ENCODE measurements around the gene KLHL33. TPM values are rescaled to one million over a fixed set of nuclear protein-coding genes. Genes with fewer than 3 reads are reported as not detected.

KLHL33 gene
- polyA plus RNA-seq, 2 of the 4 experiments (the other 2 are of a cell fraction), result not detected

DNA sequence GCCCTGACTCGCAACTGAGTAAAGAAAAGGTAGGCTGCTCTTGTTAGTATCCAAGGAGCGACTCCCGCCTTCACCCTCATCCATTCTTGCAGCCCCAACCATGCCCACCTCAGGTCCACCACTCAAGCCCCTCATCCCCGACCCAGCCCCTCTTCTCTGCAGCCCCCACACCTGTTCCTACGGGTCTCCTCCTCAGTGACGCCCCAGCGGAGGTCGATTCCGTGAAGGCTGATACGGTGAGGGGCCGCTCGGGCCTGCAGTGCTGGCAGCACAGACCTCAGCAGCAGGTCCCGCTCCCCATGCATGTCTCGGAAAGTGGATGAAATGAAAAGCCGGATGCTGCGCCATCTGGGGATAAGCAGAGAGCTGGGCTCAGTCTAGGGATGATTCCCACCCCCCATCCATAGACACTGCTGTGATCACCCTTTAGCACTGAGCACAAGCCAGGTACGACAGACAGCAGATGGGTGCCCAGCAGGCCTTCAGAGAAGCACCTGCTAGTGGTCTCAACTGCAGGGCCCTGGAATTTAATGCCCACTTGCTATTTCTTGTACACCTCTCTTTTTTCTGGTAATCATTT is 49.6 kb downstream of the KLHL33 start:
- H3K4me2 ChIP-seq, result no peak overlapping the region
- WGBS (ENCODE audit: missing lambda C conversion rate), result 95% methylated on average over 13 of the region's 17 CpGs
- ATAC-seq (no peak), DNase-seq (ENCODE audit: low read depth in 1 of 2, low spot score in 1 of 2) (no peak), FAIRE-seq (no peak)
- TF ChIP-seq CBX8 (IDR thresholded peaks at IDR 0.05) (no peak), MAZ (IDR thresholded peaks at IDR 0.05; ENCODE audit: borderline replicate concordance, low read depth, low read length) (no peak), POLR2A (IDR thresholded peaks at IDR 0.05; ENCODE audit: low read length) (no peak), SMC3 (IDR thresholded peaks at IDR 0.05) (no peak), NFE2L2 (conservative IDR thresholded peaks at IDR 0.05; ENCODE audit: low read length) (no peak), ZC3H11A (IDR thresholded peaks at IDR 0.05) (no peak), EP300 (IDR thresholded peaks at IDR 0.05) (no peak), ZSCAN20 (CRISPR knock-in tag; IDR thresholded peaks at IDR 0.05) (no peak), FOSB (CRISPR knock-in tag; IDR thresholded peaks at IDR 0.05) (no peak), JUN (IDR thresholded peaks at IDR 0.05) (no peak), NR3C1 (IDR thresholded peaks at IDR 0.05) (no peak), MYC (IDR thresholded peaks at IDR 0.05; ENCODE audit: borderline replicate concordance, low read length) (no peak), HDAC2 (IDR thresholded peaks at IDR 0.05) (no peak), JUNB (IDR thresholded peaks at IDR 0.05) (no peak), ZFP36 (IDR thresholded peaks at IDR 0.05; ENCODE audit: borderline replicate concordance, partially characterized antibody) (no peak)
- TF ChIP-seq, protein P1, sequence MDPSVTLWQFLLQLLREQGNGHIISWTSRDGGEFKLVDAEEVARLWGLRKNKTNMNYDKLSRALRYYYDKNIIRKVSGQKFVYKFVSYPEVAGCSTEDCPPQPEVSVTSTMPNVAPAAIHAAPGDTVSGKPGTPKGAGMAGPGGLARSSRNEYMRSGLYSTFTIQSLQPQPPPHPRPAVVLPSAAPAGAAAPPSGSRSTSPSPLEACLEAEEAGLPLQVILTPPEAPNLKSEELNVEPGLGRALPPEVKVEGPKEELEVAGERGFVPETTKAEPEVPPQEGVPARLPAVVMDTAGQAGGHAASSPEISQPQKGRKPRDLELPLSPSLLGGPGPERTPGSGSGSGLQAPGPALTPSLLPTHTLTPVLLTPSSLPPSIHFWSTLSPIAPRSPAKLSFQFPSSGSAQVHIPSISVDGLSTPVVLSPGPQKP (IDR thresholded peaks at IDR 0.05; ENCODE audit: low read depth, low read length), result no peak
- TF ChIP-seq, protein P2, sequence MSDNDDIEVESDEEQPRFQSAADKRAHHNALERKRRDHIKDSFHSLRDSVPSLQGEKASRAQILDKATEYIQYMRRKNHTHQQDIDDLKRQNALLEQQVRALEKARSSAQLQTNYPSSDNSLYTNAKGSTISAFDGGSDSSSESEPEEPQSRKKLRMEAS (IDR thresholded peaks at IDR 0.05), result no peak
- TF ChIP-seq, protein P3, sequence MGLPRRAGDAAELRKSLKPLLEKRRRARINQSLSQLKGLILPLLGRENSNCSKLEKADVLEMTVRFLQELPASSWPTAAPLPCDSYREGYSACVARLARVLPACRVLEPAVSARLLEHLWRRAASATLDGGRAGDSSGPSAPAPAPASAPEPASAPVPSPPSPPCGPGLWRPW (IDR thresholded peaks at IDR 0.05), result no peak
- TF ChIP-seq, protein P4, sequence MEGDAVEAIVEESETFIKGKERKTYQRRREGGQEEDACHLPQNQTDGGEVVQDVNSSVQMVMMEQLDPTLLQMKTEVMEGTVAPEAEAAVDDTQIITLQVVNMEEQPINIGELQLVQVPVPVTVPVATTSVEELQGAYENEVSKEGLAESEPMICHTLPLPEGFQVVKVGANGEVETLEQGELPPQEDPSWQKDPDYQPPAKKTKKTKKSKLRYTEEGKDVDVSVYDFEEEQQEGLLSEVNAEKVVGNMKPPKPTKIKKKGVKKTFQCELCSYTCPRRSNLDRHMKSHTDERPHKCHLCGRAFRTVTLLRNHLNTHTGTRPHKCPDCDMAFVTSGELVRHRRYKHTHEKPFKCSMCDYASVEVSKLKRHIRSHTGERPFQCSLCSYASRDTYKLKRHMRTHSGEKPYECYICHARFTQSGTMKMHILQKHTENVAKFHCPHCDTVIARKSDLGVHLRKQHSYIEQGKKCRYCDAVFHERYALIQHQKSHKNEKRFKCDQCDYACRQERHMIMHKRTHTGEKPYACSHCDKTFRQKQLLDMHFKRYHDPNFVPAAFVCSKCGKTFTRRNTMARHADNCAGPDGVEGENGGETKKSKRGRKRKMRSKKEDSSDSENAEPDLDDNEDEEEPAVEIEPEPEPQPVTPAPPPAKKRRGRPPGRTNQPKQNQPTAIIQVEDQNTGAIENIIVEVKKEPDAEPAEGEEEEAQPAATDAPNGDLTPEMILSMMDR (IDR thresholded peaks at IDR 0.05), result no peak
- TF ChIP-seq, protein P5, sequence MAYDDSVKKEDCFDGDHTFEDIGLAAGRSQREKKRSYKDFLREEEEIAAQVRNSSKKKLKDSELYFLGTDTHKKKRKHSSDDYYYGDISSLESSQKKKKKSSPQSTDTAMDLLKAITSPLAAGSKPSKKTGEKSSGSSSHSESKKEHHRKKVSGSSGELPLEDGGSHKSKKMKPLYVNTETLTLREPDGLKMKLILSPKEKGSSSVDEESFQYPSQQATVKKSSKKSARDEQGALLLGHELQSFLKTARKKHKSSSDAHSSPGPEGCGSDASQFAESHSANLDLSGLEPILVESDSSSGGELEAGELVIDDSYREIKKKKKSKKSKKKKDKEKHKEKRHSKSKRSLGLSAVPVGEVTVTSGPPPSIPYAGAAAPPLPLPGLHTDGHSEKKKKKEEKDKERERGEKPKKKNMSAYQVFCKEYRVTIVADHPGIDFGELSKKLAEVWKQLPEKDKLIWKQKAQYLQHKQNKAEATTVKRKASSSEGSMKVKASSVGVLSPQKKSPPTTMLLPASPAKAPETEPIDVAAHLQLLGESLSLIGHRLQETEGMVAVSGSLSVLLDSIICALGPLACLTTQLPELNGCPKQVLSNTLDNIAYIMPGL (CRISPR knock-in tag; IDR thresholded peaks at IDR 0.05; ENCODE audit: borderline replicate concordance), result no peak
- no peaks in the 10 kb centered on the region for H3K4me1 ChIP-seq
- no peaks in the 10 kb centered on the region for H3K9me3 ChIP-seq
- no peak overlapping the region for H3K27ac ChIP-seq
- ChIA-PET CTCF (no interaction called here), POLR2A (no interaction called here)
- no peak overlapping the region for H3K4me3 ChIP-seq

DNA sequence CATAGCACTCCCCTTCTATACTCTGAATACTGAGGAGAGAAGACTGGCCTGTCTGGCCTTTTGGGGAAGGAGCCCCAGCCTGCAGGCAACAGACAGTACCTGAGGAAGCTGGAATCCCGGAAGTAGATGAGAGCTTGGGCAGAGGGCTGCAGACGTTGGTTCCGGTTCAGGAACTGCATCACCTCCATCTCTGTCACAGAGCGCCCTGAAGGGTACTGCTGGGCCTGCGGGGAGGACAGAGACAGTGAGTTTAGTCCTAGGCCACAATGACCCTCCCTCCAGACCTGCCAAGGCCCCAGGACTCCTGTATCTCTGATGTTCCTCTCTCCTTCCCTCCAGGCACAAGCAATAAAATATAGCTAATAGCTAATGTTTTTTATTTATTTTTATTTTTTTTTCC is 51.1 kb downstream of the KLHL33 start:
- no peaks in the 10 kb centered on the region for H3K9me3 ChIP-seq
- no peak overlapping the region for H3K4me2 ChIP-seq
- POLR2A ChIA-PET, result no interaction called here
- H3K27ac ChIP-seq, result no peak overlapping the region
- FAIRE-seq (no peak), DNase-seq (ENCODE audit: low read depth in 1 of 2, low spot score in 1 of 2) (no peak), ATAC-seq (no peak)
- CTCF ChIA-PET, result interaction anchor here (0.6 to 1.5 kb wide), 6 partner anchors 9 to 58 kb away, joined by 4 to 6 read pairs (median 4); no protein-coding TSS in a partner anchor
- TF ChIP-seq, protein P3 (IDR thresholded peaks at IDR 0.05), result no peak
- no peak for TF ChIP-seq ZC3H11A (IDR thresholded peaks at IDR 0.05)
- no peak for TF ChIP-seq NFE2L2 (conservative IDR thresholded peaks at IDR 0.05; ENCODE audit: low read length)
- TF ChIP-seq ZSCAN20 (CRISPR knock-in tag; IDR thresholded peaks at IDR 0.05), result no peak
- TF ChIP-seq CBX2 (IDR thresholded peaks at IDR 0.05; ENCODE audit: borderline replicate concordance, low read depth), result no peak
- no peaks in the 10 kb centered on the region for H3K4me1 ChIP-seq
- WGBS (ENCODE audit: missing lambda C conversion rate), result 96% methylated on average over 5 of the region's 5 CpGs
- H3K4me3 ChIP-seq, result no peak overlapping the region
